ENCODE results near the gene TIGD3.

- TF ChIP-seq ZFP62 (CRISPR knock-in tag; IDR thresholded peaks at IDR 0.05) (no peak), RAD51 (IDR thresholded peaks at IDR 0.05; ENCODE audit: borderline replicate concordance) (no peak), NBN (conservative IDR thresholded peaks at IDR 0.05) (no peak), ZNF598 (CRISPR knock-in tag; IDR thresholded peaks at IDR 0.05; ENCODE audit: borderline replicate concordance) (no peak), AFF4 (CRISPR knock-in tag; IDR thresholded peaks at IDR 0.05) (no peak), ETS1 (CRISPR knock-in tag; IDR thresholded peaks at IDR 0.05) (no peak), CEBPZ (IDR thresholded peaks at IDR 0.05; ENCODE audit: low read length) (no peak)
Measured at GRCh38 chr11:65401803-65402248, 47.3 kb downstream of the TIGD3 start.
